Ishikawa (cell line): Measurements from ENCODE around the gene PBX3.

Experiments
- CEBPB ChIP-seq: IDR thresholded peaks from 2 replicates; pipeline ENCODE4 v1.6.1; 2012
- CREB1 ChIP-seq: IDR thresholded peaks from 2 replicates; pipeline ENCODE4 v1.6.1; 2012; ENCODE audit warnings: low read depth
- EGR1 ChIP-seq: IDR thresholded peaks from 2 replicates; pipeline ENCODE4 v1.6.1; 2012
- EP300 ChIP-seq: IDR thresholded peaks from 2 replicates; pipeline ENCODE4 v1.6.1; 2012; ENCODE audit warnings: borderline replicate concordance
- FOXM1 ChIP-seq: IDR thresholded peaks from 2 replicates; pipeline ENCODE4 v1.6.1; 2012; ENCODE audit warnings: low read depth, borderline replicate concordance
- NFIC ChIP-seq: IDR thresholded peaks from 2 replicates; pipeline ENCODE4 v1.6.1; 2012
- RAD21 ChIP-seq: IDR thresholded peaks from 2 replicates; pipeline ENCODE4 v1.6.1; 2012; ENCODE audit warnings: low read depth
- REST ChIP-seq: IDR thresholded peaks from 2 replicates; pipeline ENCODE4 v1.6.1; 2012; ENCODE audit warnings: low read depth, mild to moderate bottlenecking
- TAF1 ChIP-seq: IDR thresholded peaks from 2 replicates; pipeline ENCODE4 v1.6.1; 2012; ENCODE audit warnings: low read depth, mild to moderate bottlenecking
- TCF12 ChIP-seq: IDR thresholded peaks from 2 replicates; pipeline ENCODE4 v1.6.1; 2012; ENCODE audit warnings: low read depth
- TEAD4 ChIP-seq: IDR thresholded peaks from 2 replicates; pipeline ENCODE4 v1.6.1; 2012
- USF1 ChIP-seq: IDR thresholded peaks from 2 replicates; pipeline ENCODE4 v1.6.1; 2012
- YY1 ChIP-seq: IDR thresholded peaks from 2 replicates; pipeline ENCODE4 v1.6.1; 2012; ENCODE audit warnings: low read depth
- ZBTB7A ChIP-seq: IDR thresholded peaks from 2 replicates; pipeline ENCODE4 v1.6.1; 2012; ENCODE audit warnings: low read depth
- TF ChIP-seq, protein P1 (sequence below): IDR thresholded peaks from 2 replicates; pipeline ENCODE4 v1.6.1; 2012

Gene PBX3

GRCh38 chr9:125909459-125909858, 162.3 kb downstream of the PBX3 start:
- TF ChIP-seq CREB1 (no peak), RAD21 (no peak), EGR1 (no peak), YY1 (no peak), CEBPB (no peak), TEAD4 (no peak), EP300 (no peak), NFIC (no peak), TAF1 (no peak), USF1 (no peak), TCF12 (no peak), ZBTB7A (no peak)
- TF ChIP-seq, protein P1, sequence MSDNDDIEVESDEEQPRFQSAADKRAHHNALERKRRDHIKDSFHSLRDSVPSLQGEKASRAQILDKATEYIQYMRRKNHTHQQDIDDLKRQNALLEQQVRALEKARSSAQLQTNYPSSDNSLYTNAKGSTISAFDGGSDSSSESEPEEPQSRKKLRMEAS = no peak

DNA sequence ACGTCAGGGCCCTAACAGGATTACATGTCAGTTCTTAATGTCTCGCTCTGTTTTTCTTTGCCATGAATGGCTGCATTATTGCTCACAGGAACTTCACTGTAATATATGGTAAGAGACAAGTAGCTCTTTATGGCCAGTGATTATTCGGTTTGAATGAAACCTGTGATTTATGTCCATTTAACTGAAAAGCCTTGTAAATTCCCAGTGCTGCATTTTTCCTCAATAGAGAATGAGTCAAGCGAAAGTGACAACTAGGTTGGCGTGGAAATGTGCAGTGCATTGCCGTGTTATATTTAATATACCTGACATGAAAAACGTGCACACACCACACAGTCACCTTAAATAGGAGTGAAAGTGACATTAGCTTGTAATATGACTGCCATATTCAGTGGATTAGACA, 163.1 kb downstream of the PBX3 start:
- TF ChIP-seq TAF1 (no peak), TEAD4 (no peak), CEBPB (no peak), TCF12 (no peak), REST (no peak)
- TF ChIP-seq, protein P1 = no peak

DNA sequence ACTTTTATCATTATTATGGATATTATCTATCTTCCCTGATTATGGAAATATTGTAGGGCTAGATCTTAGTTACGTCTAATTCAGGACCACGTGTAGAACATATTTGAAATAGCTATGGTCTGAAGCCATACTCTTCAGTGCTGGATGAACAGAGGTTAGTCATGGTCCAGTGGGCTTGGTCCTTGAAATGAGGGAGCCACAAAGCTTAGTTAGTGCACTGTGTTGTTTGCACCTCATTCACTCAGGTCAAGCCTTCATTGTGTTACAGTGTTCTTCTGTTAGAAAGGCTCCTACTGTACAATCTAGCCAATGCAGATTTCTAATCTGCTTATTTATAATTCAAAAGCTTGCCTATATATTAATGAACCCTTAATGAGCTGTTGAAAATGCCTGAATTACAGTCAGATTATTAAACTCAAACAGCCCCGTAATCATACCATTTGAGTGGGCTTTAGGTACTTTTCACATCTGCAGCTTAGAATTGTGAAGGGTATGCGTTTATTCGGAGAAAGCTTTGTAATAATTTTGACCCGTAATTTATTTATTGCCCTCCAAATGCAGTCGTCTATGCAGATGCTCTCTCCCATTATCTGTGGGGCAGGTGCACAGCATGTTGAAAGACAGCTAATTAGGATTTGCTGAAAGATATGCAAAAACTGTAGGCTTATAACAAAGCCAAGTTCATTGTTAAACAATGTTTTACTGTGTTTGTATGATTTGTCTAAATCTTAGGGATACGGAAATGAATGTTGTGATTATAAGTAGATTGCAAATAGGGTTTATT, 164.9 kb downstream of the PBX3 start:
- TF ChIP-seq NFIC (no peak), USF1 (no peak), YY1 (no peak), ZBTB7A (no peak), EGR1 (no peak), CREB1 (no peak), FOXM1 (no peak), TCF12 (no peak), RAD21 (no peak), CEBPB (no peak)
- TF ChIP-seq, protein P1 = no peak

- TF ChIP-seq TEAD4 = no peak
- no peak for TF ChIP-seq FOXM1
- TF ChIP-seq CEBPB = no peak
- no peak for TF ChIP-seq TAF1
- TF ChIP-seq, protein P1 = no peak
- TF ChIP-seq USF1 = no peak
- no peak for TF ChIP-seq CREB1
Observed at GRCh38 chr9:125912667-125913066, 165.5 kb downstream of the PBX3 start.

GRCh38 chr9:125913551-125913950, 166.4 kb downstream of the PBX3 start:
- TF ChIP-seq EP300 (no peak), ZBTB7A (no peak), TCF12 (no peak), RAD21 (no peak), TEAD4 (no peak)

GRCh38 chr9:125914411-125914810, 167.2 kb downstream of the PBX3 start:
- TF ChIP-seq TEAD4 = no peak
- TF ChIP-seq TCF12 = no peak
- TF ChIP-seq NFIC = no peak
- no peak for TF ChIP-seq EP300
- TF ChIP-seq USF1 = no peak
- no peak for TF ChIP-seq RAD21
- no peak for TF ChIP-seq TAF1
- no peak for TF ChIP-seq CEBPB
- no peak for TF ChIP-seq CREB1
- TF ChIP-seq, protein P1 = no peak
